Measurements from ENCODE around the gene TFEC. TPM values are rescaled to one million over a fixed set of nuclear protein-coding genes. Genes with fewer than 3 reads are reported as not detected.

Gene TFEC
- total and polyA plus RNA-seq, 2 experiments from 2014 or later, result not detected

- no peaks in the 10 kb centered on the region for H3K36me3 ChIP-seq (ENCODE audit: insufficient read depth)
- H4K20me1 ChIP-seq (replicated peaks; ENCODE audit: insufficient read depth), result no peaks in the 10 kb centered on the region
- DNase-seq (ENCODE audit: low spot score) (peak; percentile 12), ATAC-seq (peak; percentile 39; the same call in 2 of the 3 replicates)
- Mint-ChIP-seq H3K27me3 (ENCODE audit: insufficient read depth, low read depth, poor library complexity) (no peaks in the 10 kb centered on the region), H3K9me3 (no peaks in the 10 kb centered on the region), H3K4me1 (no peaks in the 10 kb centered on the region), H3K36me3 (ENCODE audit: low read depth) (no peaks in the 10 kb centered on the region), H3K4me3 (no peak overlapping the region), H3K27ac (no peak overlapping the region)
- no peak overlapping the region for H3K4me3 ChIP-seq
- no peak for TF ChIP-seq EZH2 (IDR thresholded peaks at IDR 0.05; ENCODE audit: low read depth, unreplicated experiment)
- TF ChIP-seq, protein P1, sequence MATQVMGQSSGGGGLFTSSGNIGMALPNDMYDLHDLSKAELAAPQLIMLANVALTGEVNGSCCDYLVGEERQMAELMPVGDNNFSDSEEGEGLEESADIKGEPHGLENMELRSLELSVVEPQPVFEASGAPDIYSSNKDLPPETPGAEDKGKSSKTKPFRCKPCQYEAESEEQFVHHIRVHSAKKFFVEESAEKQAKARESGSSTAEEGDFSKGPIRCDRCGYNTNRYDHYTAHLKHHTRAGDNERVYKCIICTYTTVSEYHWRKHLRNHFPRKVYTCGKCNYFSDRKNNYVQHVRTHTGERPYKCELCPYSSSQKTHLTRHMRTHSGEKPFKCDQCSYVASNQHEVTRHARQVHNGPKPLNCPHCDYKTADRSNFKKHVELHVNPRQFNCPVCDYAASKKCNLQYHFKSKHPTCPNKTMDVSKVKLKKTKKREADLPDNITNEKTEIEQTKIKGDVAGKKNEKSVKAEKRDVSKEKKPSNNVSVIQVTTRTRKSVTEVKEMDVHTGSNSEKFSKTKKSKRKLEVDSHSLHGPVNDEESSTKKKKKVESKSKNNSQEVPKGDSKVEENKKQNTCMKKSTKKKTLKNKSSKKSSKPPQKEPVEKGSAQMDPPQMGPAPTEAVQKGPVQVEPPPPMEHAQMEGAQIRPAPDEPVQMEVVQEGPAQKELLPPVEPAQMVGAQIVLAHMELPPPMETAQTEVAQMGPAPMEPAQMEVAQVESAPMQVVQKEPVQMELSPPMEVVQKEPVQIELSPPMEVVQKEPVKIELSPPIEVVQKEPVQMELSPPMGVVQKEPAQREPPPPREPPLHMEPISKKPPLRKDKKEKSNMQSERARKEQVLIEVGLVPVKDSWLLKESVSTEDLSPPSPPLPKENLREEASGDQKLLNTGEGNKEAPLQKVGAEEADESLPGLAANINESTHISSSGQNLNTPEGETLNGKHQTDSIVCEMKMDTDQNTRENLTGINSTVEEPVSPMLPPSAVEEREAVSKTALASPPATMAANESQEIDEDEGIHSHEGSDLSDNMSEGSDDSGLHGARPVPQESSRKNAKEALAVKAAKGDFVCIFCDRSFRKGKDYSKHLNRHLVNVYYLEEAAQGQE (IDR thresholded peaks at IDR 0.05; ENCODE audit: unreplicated experiment), result no peak
- TF ChIP-seq ZNF331 (CRISPR knock-in tag; IDR thresholded peaks at IDR 0.05; ENCODE audit: low read depth), result no peak
- H3K4me1 ChIP-seq (ENCODE audit: insufficient read depth), result no peaks in the 10 kb centered on the region
- H3K9me2 ChIP-seq (ENCODE audit: insufficient read depth), result no peaks in the 10 kb centered on the region
- H3F3A ChIP-seq (replicated peaks; ENCODE audit: low read depth), result no peaks in the 10 kb centered on the region
- H3K4me2 ChIP-seq, result no peak overlapping the region
- 0 out of 2 replicates have a peak overlapping the region, but pooled peaks have one; percentile 4 for H2AFZ ChIP-seq
- H3K79me2 ChIP-seq (replicated peaks; ENCODE audit: insufficient read depth), result no peaks in the 10 kb centered on the region
- no peaks in the 10 kb centered on the region for H3K27me3 ChIP-seq (ENCODE audit: insufficient read depth)
- H3K27ac ChIP-seq (ENCODE audit: low read depth), result no peak overlapping the region
These were observed 77.7 kb downstream of the TFEC start for GRCh38 chr7:115952832-115953231.

GRCh38 chr7:115951547-115951946 is 79.0 kb downstream of the TFEC start:
- H3K4me1 Mint-ChIP-seq, result no peaks in the 10 kb centered on the region
- no peaks in the 10 kb centered on the region; the same call in 2 of the 3 replicates for H3K9me3 Mint-ChIP-seq
- Histone ChIP-seq H3K9me2 (ENCODE audit: insufficient read depth) (no peaks in the 10 kb centered on the region), H2AFZ (no peak overlapping the region), H3F3A (replicated peaks; ENCODE audit: low read depth) (no peaks in the 10 kb centered on the region), H3K79me2 (replicated peaks; ENCODE audit: insufficient read depth) (no peaks in the 10 kb centered on the region), H3K4me1 (ENCODE audit: insufficient read depth) (no peaks in the 10 kb centered on the region), H3K36me3 (ENCODE audit: insufficient read depth) (no peaks in the 10 kb centered on the region), H3K4me3 (no peak overlapping the region), H3K4me2 (no peak overlapping the region), H3K27ac (ENCODE audit: low read depth) (no peak overlapping the region), H3K27me3 (ENCODE audit: insufficient read depth) (no peaks in the 10 kb centered on the region), H4K20me1 (replicated peaks; ENCODE audit: insufficient read depth) (no peaks in the 10 kb centered on the region)
- TF ChIP-seq STAT1 (IDR thresholded peaks at IDR 0.05; ENCODE audit: unreplicated experiment) (no peak), EZH2phosphoT487 (IDR thresholded peaks at IDR 0.05; ENCODE audit: unreplicated experiment) (no peak), CREB1 (CRISPR knock-in tag; IDR thresholded peaks at IDR 0.05; ENCODE audit: low read depth) (no peak), EZH2 (IDR thresholded peaks at IDR 0.05; ENCODE audit: low read depth, unreplicated experiment) (no peak), CTCF (conservative IDR thresholded peaks at IDR 0.05; ENCODE audit: low read depth in 2 of 2) (no peak), ZNF114 (CRISPR knock-in tag; IDR thresholded peaks at IDR 0.05) (no peak), JUNB (IDR thresholded peaks at IDR 0.05; ENCODE audit: unreplicated experiment) (no peak), ZNF331 (CRISPR knock-in tag; IDR thresholded peaks at IDR 0.05; ENCODE audit: low read depth) (no peak), POLR2AphosphoS5 (IDR thresholded peaks at IDR 0.05; ENCODE audit: low read depth) (no peak), NANOG (IDR thresholded peaks at IDR 0.05; ENCODE audit: borderline replicate concordance) (no peak)
- TF ChIP-seq, protein P1 (IDR thresholded peaks at IDR 0.05; ENCODE audit: unreplicated experiment), result no peak
- H3K27ac Mint-ChIP-seq, result no peak overlapping the region
- no peaks in the 10 kb centered on the region for H3K27me3 Mint-ChIP-seq (ENCODE audit: insufficient read depth, low read depth, poor library complexity)
- no peaks in the 10 kb centered on the region for H3K36me3 Mint-ChIP-seq (ENCODE audit: low read depth)
- no peak for DNase-seq (ENCODE audit: low spot score)
- H3K4me3 Mint-ChIP-seq, result no peak overlapping the region
- ATAC-seq, result no peak

Measured in GM23338 (cell line).